Liver (tissue), 3 donors: ENCODE data around the gene C7.

Experiments used
- CTCF ChIP-seq: fragments of 150-350 bp; IDR thresholded peaks from 2 replicates; pipeline ENCODE4 v1.5.1; 2017; ENCODE audit warnings: improper control_type of control experiment, low read depth, low read length; ENCODE audit not compliant: missing input control
- HNF4A ChIP-seq, 2 donors: conservative IDR thresholded peaks; 2 replicates each; pipeline ENCODE4 v1.6.1; 2016; ENCODE audit warnings: antibody characterized with exemption in 2 of 2, mild to moderate bottlenecking in 2 of 2
- JUND ChIP-seq, 2 donors: IDR thresholded peaks; 2 replicates each; pipeline ENCODE4 v1.6.1; 2016; ENCODE audit warnings: antibody characterized with exemption in 2 of 2
- MAX ChIP-seq: IDR thresholded peaks from 2 replicates; pipeline ENCODE4 v1.6.1; 2016; ENCODE audit warnings: antibody characterized with exemption
- TAF1 ChIP-seq: conservative IDR thresholded peaks from 2 replicates; pipeline ENCODE4 v1.6.1; 2016; ENCODE audit warnings: antibody characterized with exemption, mild to moderate bottlenecking
- YY1 ChIP-seq: IDR thresholded peaks from 2 replicates; pipeline ENCODE4 v1.6.1; 2016; ENCODE audit warnings: antibody characterized with exemption, mild to moderate bottlenecking
- donor health status: healthy.
- donor health status: healthy.

GRCh38 chr5:40984884-40985283 is 75.6 kb downstream of the C7 start:
- TF ChIP-seq CTCF (no peak), TAF1 (no peak), YY1 (no peak), MAX (no peak), JUND (IDR thresholded peaks at IDR 0.05) (no peak), HNF4A (conservative IDR thresholded peaks at IDR 0.05) (no peak)
